Nucleus accumbens (tissue), 56 donors: Measurements from ENCODE around the gene RPS6KA3.

ENCODE experiments used
- DNase-seq, 56 donors: peaks; one replicate each; lab custom pipeline; 2025; lab: John Stamatoyannopoulos, UW

Gene RPS6KA3

GRCh38 chrX:20111271-20111670 lies 155.4 kb downstream of the RPS6KA3 start:
- DNase-seq = no peak

- no peak for DNase-seq
Observed at GRCh38 chrX:20101934-20102581, 164.7 kb downstream of the RPS6KA3 start.
